CD14-positive monocyte (primary cell): ENCODE results near the gene C1QTNF3. TPM values are rescaled to one million over a fixed set of nuclear protein-coding genes. Genes with fewer than 3 reads are reported as not detected.

Source experiments
- DNase-seq, 3 donors: peaks; one replicate each; pipeline ENCODE4 v3.0.0-alpha.2; 2011 to 2022
- H2AFZ ChIP-seq: 2 replicates; pipeline ENCODE4 v1.6.0; 2012; ENCODE audit warnings: mild to moderate bottlenecking, low read depth, low read length, inconsistent platforms; ENCODE audit not compliant: insufficient read depth, poor library complexity, severe bottlenecking
- H3K27ac ChIP-seq, 2 donors: 1 replicate in 1 of 2; 2 replicates in 1 of 2; pipeline ENCODE4 v1.5.1; 2012 to 2013; ENCODE audit warnings: low read length in 2 of 2, control low read depth in 1 of 2, inconsistent platforms in 1 of 2, low read depth in 1 of 2, mild to moderate bottlenecking in 1 of 2
- H3K27me3 ChIP-seq, 2 donors: one replicate each; pipeline versions ENCODE4 v1.6.0 to v1.6.1; 2011 to 2013; ENCODE audit warnings: low read length in 2 of 2; ENCODE audit not compliant: control insufficient read depth in 2 of 2, insufficient read depth in 2 of 2
- H3K36me3 ChIP-seq, 2 donors: replicated peaks in 1 of 2; 1 replicate in 1 of 2; 2 replicates in 1 of 2; pipeline versions ENCODE4 v1.5.1 to v1.6.1; 2012 to 2013; ENCODE audit warnings: low read length in 2 of 2, control low read depth in 1 of 2, inconsistent platforms in 1 of 2, mild to moderate bottlenecking in 1 of 2; ENCODE audit not compliant: insufficient read depth in 2 of 2, control insufficient read depth in 1 of 2
- H3K4me1 ChIP-seq, 2 donors: 1 replicate in 1 of 2; 2 replicates in 1 of 2; pipeline versions ENCODE4 v1.5.1 to v1.6.1; 2012 to 2013; ENCODE audit warnings: low read length in 2 of 2, control low read depth in 1 of 2, inconsistent platforms in 1 of 2, mild to moderate bottlenecking in 1 of 2, moderate library complexity in 1 of 2; ENCODE audit not compliant: insufficient read depth in 2 of 2, control insufficient read depth in 1 of 2
- H3K4me2 ChIP-seq: replicated peaks from 2 replicates; pipeline ENCODE3; 2012; ENCODE audit warnings: low read length, moderate library complexity, mild to moderate bottlenecking; ENCODE audit not compliant: poor library complexity, severe bottlenecking; ENCODE audit errors: extremely low read depth
- H3K4me3 ChIP-seq, 3 experiments: fragments of 200-600 bp in 1 of 3; sonication (generic) in 1 of 3; replicated peaks in 1 of 3; 1 replicate in 2 of 3; 2 replicates in 1 of 3; pipeline ENCODE4 v1.5.1; 2011 to 2013; ENCODE audit warnings: low read length in 3 of 3, mild to moderate bottlenecking in 3 of 3, control low read depth in 2 of 3, low read depth in 2 of 3, inconsistent platforms in 1 of 3, moderate library complexity in 1 of 3
- H3K79me2 ChIP-seq: 2 replicates; pipeline ENCODE4 v1.6.0; 2012; ENCODE audit warnings: mild to moderate bottlenecking, control low read depth, inconsistent platforms, low read length, moderate library complexity; ENCODE audit not compliant: insufficient read depth
- H3K9ac ChIP-seq: 2 replicates; pipeline ENCODE4 v1.6.0; 2017; ENCODE audit warnings: low read length, mild to moderate bottlenecking; ENCODE audit not compliant: insufficient read depth, poor library complexity, severe bottlenecking
- H3K9me3 ChIP-seq, 2 donors: replicated peaks in 1 of 2; 1 replicate in 1 of 2; 2 replicates in 1 of 2; pipeline versions ENCODE4 v1.5.1 to v1.6.1; 2012 to 2013; ENCODE audit warnings: low read length in 2 of 2, control low read depth in 1 of 2; ENCODE audit not compliant: control insufficient read depth in 1 of 2, insufficient read depth in 1 of 2
- H4K20me1 ChIP-seq: 2 replicates; pipeline ENCODE4 v1.6.0; 2012; ENCODE audit warnings: mild to moderate bottlenecking, low read length, control low read depth, moderate library complexity; ENCODE audit not compliant: insufficient read depth
- H3K27ac Mint-ChIP-seq, 7 donors: one replicate each; pipeline ENCODE4 v1.8.0; 2020; ENCODE audit warnings: mild to moderate bottlenecking in 7 of 7, mixed read lengths in 7 of 7, moderate library complexity in 6 of 7, inconsistent platforms in 2 of 7
- H3K27me3 Mint-ChIP-seq, 3 donors: one replicate each; pipeline ENCODE4 v1.8.0; 2021 to 2022; ENCODE audit warnings: low read depth in 3 of 3, mild to moderate bottlenecking in 3 of 3, mixed read lengths in 3 of 3, moderate library complexity in 3 of 3, inconsistent platforms in 1 of 3
- H3K36me3 Mint-ChIP-seq, 2 donors: one replicate each; pipeline ENCODE4 v1.8.0; 2020; ENCODE audit warnings: mixed read lengths in 2 of 2, inconsistent platforms in 1 of 2, mild to moderate bottlenecking in 1 of 2
- H3K4me1 Mint-ChIP-seq: one replicate; pipeline ENCODE4 v1.8.0; 2020; ENCODE audit warnings: mild to moderate bottlenecking, mixed read lengths
- H3K4me3 Mint-ChIP-seq, 2 donors: one replicate each; pipeline ENCODE4 v1.8.0; 2020; ENCODE audit warnings: mild to moderate bottlenecking in 2 of 2, mixed read lengths in 2 of 2, moderate library complexity in 1 of 2
- H3K9me3 Mint-ChIP-seq, 7 donors: one replicate each; pipeline ENCODE4 v1.8.0; 2020 to 2022; ENCODE audit warnings: mixed read lengths in 7 of 7, mild to moderate bottlenecking in 6 of 7, moderate library complexity in 6 of 7, inconsistent platforms in 2 of 7
- WGBS: methylation state at CpG from one replicate; pipeline ENCODE4 v1.1.5; 2013; ENCODE audit warnings: missing lambda C conversion rate; ENCODE audit not compliant: insufficient coverage; 5-methylcytosine and 5-hydroxymethylcytosine counted together
- intact Hi-C, 2 donors: fragments of 100-400 bp; cut with micrococcal nuclease; formaldehyde crosslinking; loops; one replicate each; pipeline versions ENCODE4 v1.15.0 to v1.15.1; 2023
- polyA plus RNA-seq, 3 donors: library from polyadenylated mRNA; depleted of rRNA in 1 of 3; unstranded in 2 of 3; stranded (reverse) in 1 of 3; fragments of 300-500 nt in 2 of 3; fragments of >200 nt in 1 of 3; fragmentation: Illumina TruSeq in 2 of 3; gene quantifications; 1 replicate in 2 of 3; 2 replicates in 1 of 3; pipeline ENCODE4 v1.2.3, GENCODE V29; 2012 to 2021
- TF ChIP-seq, protein P1 (sequence below): fragments of 200-600 bp; IDR thresholded peaks from one replicate; pipeline ENCODE4 v1.8.0; 2022; ENCODE audit warnings: antibody characterized with exemption, mild to moderate bottlenecking

The C1QTNF3 gene
- polyA plus RNA-seq, 3 donors: 1.5 TPM; not detected in 2

DNA sequence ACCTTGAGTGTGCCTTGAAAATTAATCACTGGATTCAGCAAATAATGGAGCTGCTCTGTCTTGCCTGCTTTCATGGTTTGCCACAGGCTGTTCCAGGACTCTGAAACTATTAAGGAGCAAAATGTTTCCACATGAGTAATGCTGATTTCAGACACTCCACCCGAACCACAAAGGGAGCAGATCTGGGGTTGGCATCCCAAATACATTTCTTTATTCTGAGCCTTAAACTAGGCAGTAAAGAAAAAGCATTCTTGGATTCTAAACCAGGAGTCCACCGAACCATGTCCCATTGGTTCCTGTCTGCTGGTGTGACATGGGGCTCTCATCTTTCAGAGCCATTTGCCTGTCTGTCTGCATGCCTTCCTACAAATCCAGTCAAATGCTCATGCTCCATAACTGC lies 10.1 kb upstream of the C1QTNF3 start:
- no peaks in the 10 kb centered on the region for H3K9me3 Mint-ChIP-seq
- no peak overlapping the region for H3K27ac Mint-ChIP-seq
- WGBS: 100% methylated on average over 1 of the region's 2 CpGs

DNA sequence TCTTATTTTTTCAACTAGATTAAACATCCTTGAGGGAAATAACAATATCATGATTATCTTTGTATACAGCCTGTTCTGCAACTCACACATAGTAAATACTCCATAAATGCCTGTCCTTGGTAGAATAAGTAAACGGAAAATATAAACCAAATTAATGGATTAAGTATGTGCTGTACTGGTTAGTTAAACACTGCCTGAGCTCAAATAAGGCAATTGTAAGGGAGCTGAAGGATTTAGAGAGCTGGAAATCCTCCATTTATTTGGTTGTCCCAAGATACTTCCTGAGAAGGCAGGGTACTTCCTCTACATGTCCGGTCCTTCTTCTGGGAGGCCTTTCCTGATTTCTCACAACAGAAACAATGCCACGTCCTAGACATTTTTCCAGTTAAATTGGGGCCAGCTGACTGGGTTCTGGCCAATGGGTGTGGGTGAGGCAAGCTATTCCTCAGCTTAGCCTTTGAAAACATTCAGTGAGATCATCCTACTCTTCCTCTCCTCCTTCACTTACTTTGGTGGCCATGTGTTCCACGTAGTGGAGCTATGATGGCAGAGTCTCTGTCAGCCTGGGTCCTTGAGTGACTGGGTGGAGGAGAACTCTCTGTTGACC lies 8.5 kb upstream of the C1QTNF3 start:
- H2AFZ ChIP-seq: no peak overlapping the region
- H3K4me2 ChIP-seq: no peak overlapping the region
- no peaks in the 10 kb centered on the region for H3K27me3 ChIP-seq
- peaks cover 0 to 2% (median 0%) of the 10 kb centered on the region in 3 donors for H3K27me3 Mint-ChIP-seq
- no peaks in the 10 kb centered on the region for H3K9me3 Mint-ChIP-seq
- H3K4me1 ChIP-seq: peaks cover 12 to 13% of the 10 kb centered on the region in 2 donors
- H3K9ac ChIP-seq: no peak overlapping the region
- no peak for DNase-seq
- no peak overlapping the region for H3K4me3 Mint-ChIP-seq
- TF ChIP-seq, protein P1, sequence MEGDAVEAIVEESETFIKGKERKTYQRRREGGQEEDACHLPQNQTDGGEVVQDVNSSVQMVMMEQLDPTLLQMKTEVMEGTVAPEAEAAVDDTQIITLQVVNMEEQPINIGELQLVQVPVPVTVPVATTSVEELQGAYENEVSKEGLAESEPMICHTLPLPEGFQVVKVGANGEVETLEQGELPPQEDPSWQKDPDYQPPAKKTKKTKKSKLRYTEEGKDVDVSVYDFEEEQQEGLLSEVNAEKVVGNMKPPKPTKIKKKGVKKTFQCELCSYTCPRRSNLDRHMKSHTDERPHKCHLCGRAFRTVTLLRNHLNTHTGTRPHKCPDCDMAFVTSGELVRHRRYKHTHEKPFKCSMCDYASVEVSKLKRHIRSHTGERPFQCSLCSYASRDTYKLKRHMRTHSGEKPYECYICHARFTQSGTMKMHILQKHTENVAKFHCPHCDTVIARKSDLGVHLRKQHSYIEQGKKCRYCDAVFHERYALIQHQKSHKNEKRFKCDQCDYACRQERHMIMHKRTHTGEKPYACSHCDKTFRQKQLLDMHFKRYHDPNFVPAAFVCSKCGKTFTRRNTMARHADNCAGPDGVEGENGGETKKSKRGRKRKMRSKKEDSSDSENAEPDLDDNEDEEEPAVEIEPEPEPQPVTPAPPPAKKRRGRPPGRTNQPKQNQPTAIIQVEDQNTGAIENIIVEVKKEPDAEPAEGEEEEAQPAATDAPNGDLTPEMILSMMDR: no peak
- H3K9me3 ChIP-seq: no peaks in the 10 kb centered on the region
- H3K4me3 ChIP-seq: no peak overlapping the region
- no peaks in the 10 kb centered on the region for H4K20me1 ChIP-seq
- no peaks in the 10 kb centered on the region for H3K79me2 ChIP-seq
- no CpG with 5 or more reads among the region's 4 CpGs for WGBS
- peaks cover 14% of the 10 kb centered on the region for H3K4me1 Mint-ChIP-seq
- intact Hi-C loops: no loop called here
- peaks cover 14 to 15% of the 10 kb centered on the region in 2 donors for H3K36me3 Mint-ChIP-seq
- no peak overlapping the region for H3K27ac Mint-ChIP-seq
- no peaks in the 10 kb centered on the region for H3K36me3 ChIP-seq
- H3K27ac ChIP-seq: no peak overlapping the region

More for the DNA sequence above, 10.1 kb upstream of the C1QTNF3 start:
- H3K4me3 Mint-ChIP-seq: no peak overlapping the region
- H3K36me3 ChIP-seq: no peaks in the 10 kb centered on the region
- H3K27ac ChIP-seq: no peak overlapping the region
- no peaks in the 10 kb centered on the region for H3K79me2 ChIP-seq
- peaks cover 8% of the 10 kb centered on the region for H3K4me1 Mint-ChIP-seq
- no peak for DNase-seq
- H3K36me3 Mint-ChIP-seq: peaks cover 14 to 21% of the 10 kb centered on the region in 2 donors
- H3K4me2 ChIP-seq: no peak overlapping the region
- H3K9me3 ChIP-seq: no peaks in the 10 kb centered on the region
- peaks cover 7% of the 10 kb centered on the region in 2 donors for H3K4me1 ChIP-seq
- peaks cover 0 to 2% (median 0%) of the 10 kb centered on the region in 3 donors for H3K27me3 Mint-ChIP-seq
- H3K4me3 ChIP-seq: no peak overlapping the region
- intact Hi-C loops: no loop called here
- no peak overlapping the region for H3K9ac ChIP-seq
- no peaks in the 10 kb centered on the region for H4K20me1 ChIP-seq
- no peaks in the 10 kb centered on the region for H3K27me3 ChIP-seq
- H2AFZ ChIP-seq: no peak overlapping the region
- TF ChIP-seq, protein P1: no peak
